Measurements from ENCODE around the gene BLID. TPM values are rescaled to one million over a fixed set of nuclear protein-coding genes. Genes with fewer than 3 reads are reported as not detected.

BLID gene
- total RNA-seq, 2 experiments from 2014 or later: not detected

DNA sequence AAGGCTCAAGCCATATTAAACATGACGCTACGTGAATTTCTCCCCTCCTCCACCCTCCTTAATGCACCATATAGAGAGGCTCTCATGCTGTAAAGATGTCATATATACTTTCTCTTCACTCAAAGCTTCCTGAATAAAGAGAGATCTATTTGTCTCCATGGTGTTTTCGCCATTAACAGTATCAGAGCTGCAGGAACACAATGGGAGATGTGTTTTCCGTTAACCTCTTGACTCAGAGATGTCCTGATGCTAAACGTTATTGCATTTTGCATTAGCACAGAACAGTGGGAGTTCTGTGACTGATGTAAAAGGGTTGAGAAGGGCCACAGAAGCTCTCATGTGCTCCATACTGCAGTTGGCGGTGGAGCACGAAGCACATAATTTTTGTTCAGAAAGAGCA is 25.7 kb upstream of the BLID start:
- CTCF ChIA-PET: no interaction called here
- POLR2A ChIA-PET: no interaction called here

DNA sequence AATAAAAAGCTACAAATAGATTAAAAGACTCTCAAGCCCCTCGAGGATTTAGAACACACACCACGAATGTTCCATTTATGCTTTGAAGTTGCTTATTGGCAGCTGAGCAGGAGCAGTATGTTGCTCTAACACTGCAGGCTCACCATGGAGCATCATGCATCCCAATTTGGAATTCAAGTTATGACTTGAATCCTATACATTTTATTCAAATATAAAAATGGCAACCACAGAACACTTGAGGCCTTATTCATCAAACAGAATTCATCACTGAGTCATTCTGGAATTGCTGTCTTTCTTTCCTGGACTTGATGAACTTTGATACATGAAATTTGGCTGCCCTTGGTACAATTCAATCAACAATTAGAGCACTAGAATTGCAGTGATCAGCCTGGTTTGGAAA is 24.5 kb upstream of the BLID start:
- ChIA-PET POLR2A (no interaction called here), CTCF (no interaction called here)

GRCh38 chr11:122139595-122139866 is 23.5 kb upstream of the BLID start:
- CTCF ChIA-PET: no interaction called here
- POLR2A ChIA-PET: no interaction called here

- ChIA-PET POLR2A (no interaction called here), CTCF (no interaction called here)
Observed at GRCh38 chr11:122138744-122139594, 23.0 kb upstream of the BLID start.

GRCh38 chr11:122137078-122137793 is 21.2 kb upstream of the BLID start:
- POLR2A ChIA-PET: no interaction called here
- CTCF ChIA-PET: no interaction called here

DNA sequence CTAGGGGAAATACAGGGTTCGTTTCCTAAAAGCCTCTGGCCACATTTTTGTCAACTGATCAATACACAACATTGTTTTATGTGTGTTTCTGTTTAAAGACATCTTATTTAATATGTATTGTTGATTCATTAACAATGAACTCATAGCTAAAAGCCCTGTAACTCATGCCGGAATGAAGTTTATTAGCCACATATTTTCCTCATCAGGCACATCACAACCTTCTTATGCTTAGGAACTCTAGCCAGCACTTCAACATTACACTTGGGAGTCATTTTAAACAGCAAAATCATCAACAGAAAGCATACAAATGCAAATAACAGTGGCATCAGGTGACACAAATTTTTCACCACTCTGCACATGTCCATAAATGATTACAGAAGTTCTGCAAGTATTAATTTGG is 15.1 kb upstream of the BLID start:
- POLR2A ChIA-PET: no interaction called here
- CTCF ChIA-PET: no interaction called here

- ChIA-PET CTCF (no interaction called here), POLR2A (no interaction called here)
Observed at GRCh38 chr11:122128146-122128545, 12.1 kb upstream of the BLID start.

- ChIA-PET POLR2A (no interaction called here), CTCF (no interaction called here)
Observed at GRCh38 chr11:122127020-122127419, 11.0 kb upstream of the BLID start.

DNA sequence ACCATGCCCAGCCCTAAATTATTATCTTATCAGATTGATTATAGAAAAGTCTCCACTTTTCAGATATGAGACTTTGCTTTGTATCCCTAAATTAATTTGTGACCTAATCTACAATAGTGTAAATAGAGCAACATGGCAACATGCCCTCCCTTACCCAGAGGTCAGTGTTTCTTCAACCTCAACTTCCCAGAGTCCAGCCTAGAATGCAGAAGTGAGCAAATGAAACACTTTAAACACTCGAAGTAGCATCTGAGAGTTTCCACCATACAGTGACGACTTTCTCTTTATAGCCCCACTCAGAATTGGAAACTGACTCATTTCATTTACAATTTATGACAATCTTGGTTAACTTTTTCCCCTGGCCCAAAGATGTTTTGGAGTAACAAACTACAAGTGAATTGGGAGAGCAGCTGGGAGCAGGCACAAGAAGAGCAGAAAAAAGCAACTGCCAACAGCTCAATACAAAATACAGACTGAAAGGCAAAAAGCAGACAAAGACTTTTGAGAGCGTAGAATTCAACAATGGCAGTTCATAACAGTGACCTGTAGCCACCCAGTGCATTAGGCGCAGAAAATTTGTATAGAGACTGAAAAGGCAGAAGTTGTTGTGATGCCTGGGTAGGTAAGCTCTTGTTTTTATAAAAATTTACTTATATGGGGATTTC is 10.1 kb upstream of the BLID start:
- POLR2A ChIA-PET: no interaction called here
- CTCF ChIA-PET: no interaction called here

DNA sequence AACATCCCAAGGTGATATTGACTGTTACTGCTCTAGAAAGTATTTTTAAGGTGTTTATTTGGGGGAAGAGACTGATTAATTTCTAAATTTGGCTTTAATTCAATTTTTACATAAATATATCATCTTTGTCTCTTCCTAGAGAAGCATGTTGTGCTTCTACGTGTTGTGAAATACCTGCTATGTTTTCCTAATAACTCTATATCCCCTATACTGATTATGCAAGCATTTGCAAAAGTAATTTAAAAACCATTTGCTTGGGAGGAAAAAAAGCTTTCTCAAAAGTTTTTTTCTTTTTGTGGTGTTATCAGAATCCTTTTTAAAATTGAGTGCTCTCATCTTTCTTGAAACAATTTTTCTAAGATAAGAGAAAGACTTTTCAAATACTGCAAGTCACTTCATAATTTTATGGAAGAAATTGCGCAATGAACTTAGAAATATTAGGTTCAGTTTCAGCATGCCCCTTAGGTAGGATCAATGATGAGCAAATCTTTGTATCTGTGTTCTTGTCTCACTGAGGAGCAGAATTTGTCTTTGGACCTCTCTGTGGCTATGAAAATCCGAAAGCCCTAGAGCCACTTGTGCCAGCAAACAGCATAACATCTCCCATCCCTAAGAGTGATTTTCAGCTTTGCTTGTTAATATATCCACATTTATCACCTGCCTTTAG is 7.4 kb upstream of the BLID start:
- CTCF ChIA-PET: no interaction called here
- POLR2A ChIA-PET: no interaction called here

DNA sequence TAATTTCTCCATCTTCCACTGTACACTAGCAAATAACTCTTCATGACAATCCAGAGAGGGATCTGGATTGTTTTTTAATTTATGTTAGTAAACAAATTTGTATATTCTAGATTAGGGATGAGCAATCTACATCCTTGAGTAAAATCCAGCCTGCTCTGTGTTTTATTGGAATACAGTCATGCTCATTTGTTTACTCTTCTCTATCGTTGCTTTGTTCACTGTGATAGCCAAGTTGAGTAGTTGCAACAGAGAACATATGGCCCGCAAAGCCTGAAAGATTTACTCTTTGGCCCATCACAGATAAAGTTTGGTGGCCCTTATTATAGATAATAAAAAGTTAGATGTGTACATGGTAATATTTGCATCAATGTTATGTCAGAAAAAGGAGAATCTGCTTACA is 6.2 kb upstream of the BLID start:
- POLR2A ChIA-PET: no interaction called here

GRCh38 chr11:122120096-122120495 is 4.1 kb upstream of the BLID start:
- ChIA-PET CTCF (interaction anchor here (0.7 kb wide), 1 partner anchor 196 kb away, joined by 4 read pairs; no protein-coding TSS in a partner anchor), POLR2A (no interaction called here)

More for the DNA sequence above, 6.2 kb upstream of the BLID start:
- CTCF ChIA-PET: no interaction called here

DNA sequence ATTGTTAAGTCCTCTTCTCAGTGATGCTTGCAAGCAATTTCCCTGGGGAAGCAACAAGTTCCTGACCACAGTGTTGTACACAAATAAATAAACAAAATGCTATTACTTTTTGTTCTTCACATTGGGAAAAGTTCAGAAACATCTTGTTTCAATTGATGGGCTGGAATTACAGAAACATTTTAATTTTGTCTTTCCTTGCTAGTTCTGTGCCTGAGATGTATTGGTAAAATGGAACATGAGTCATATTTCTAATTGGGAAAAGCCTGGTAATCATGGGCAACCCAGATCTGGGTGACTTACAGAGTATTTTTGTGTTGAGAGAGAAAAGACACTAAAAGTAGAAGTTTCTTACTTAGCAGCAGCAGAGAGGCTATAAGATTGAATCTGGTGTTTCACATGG is 576 bp upstream of the BLID start:
- POLR2A ChIA-PET: no interaction called here

DNA sequence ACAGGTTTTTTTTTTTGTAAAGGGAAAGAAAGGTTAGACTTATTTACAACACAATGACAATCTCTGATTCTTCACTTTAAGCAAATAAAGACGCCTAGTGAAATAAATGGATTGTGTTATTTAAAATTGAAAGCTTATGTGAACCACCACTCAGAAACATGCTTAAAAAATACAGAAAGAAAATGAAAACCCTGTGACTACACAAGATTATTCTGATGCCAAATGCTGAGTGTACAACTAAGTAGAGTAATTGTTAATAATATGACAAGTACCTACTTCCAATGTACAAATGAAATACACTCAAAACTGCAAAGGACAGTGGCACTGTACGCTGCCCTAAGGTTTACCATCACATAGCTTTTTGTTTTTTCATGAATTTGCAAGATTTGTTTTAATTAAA is 1.0 kb downstream of the BLID start:
- ChIA-PET POLR2A (no interaction called here), CTCF (no interaction called here)

More for the DNA sequence above, 576 bp upstream of the BLID start:
- CTCF ChIA-PET: no interaction called here

DNA sequence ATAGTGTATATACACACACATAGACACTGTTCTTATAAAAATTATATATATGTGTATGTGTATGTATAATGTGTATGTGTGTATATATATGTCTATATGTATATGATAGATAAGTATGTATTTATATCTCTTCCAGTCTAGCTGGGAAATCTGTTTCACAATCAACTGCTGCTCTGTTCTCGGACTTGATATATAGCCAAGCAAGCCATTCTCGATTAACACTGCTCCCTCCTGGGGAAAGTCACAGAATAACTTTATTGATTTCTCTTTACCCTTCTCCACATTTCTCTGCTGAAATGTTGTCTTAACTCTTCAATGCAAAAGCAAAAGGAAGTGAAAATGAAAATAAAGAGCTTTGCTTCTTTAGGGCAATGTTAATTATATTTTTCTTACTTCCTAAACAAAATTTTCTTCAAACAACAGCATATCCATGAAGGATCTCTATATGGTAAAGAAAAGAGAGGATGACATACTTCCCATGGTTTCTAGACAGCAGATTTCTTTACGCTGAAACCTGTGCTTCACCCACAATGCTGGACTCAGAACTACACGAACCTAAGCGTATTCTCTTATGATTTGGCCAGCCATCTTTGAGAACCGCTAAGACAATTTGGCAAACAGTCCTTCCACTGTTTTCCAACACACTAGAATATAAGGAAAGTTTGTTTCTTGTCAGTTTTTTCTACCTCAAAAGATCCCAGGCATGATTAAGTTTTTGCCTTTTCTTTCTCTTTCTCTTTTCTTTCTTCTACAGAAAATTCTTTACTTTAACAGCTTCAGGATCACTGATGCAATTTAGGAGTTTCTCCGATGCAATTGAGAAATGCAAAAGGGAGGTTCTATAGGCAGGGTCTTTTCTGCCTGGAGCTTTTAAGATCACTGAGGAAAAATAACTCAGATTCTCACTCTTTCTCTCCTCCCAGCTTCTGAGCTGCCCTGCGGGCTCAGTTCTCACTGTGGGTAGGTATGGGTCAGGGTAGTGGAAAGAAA is 1.9 kb downstream of the BLID start:
- POLR2A ChIA-PET: no interaction called here
- CTCF ChIA-PET: no interaction called here

DNA sequence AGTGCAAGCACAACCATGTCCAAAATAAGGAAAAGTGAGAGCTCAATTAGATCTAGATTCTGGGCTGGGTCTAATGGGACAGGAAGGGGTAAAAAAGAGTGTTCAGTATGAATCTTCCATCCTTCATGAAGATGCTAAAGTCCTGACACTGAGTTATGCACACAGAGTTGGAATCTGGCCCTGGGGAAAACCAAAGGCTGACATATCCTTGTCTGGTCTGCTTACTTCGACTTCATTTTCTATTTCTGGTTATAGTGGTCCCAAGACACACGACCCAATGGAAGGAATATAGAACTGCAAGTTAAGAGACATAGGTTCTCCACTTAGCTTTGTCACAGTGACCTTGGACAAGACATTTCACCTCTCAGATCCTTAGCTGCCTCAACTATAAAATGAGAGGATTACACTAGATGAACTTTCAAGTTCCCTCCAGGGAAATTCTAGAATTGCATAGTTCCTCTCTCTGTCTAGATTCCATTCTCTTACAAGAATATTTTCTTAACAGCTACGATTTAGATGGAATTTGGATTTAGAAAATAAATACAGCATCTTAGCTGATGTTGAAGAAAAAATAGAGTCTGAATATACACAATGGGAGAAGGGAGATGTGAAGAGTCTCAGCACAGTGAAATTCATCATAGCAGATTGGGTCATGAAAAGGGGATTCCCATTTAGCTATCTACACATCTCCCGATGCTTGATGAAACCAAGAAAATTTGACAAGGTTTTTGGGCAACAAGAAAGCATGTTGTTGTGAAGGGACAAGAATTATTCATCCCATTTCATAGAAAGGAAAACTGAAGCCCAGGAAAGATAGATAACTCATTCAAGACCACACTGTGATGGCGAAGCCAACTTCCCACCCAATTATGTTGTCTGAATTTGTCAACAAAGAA is 3.3 kb downstream of the BLID start:
- CTCF ChIA-PET: no interaction called here
- POLR2A ChIA-PET: no interaction called here

GRCh38 chr11:122109932-122110331 is 6.1 kb downstream of the BLID start:
- CTCF ChIA-PET: no interaction called here

GRCh38 chr11:122108828-122109227 is 7.2 kb downstream of the BLID start:
- CTCF ChIA-PET: no interaction called here
- POLR2A ChIA-PET: no interaction called here

More at GRCh38 chr11:122109932-122110331, 6.1 kb downstream of the BLID start:
- POLR2A ChIA-PET: no interaction called here

Data from activated CD8-positive, alpha-beta memory T cell treated with anti-CD3 and anti-CD28 coated beads for 36 hours (primary cell).